ENCODE data around the gene CDH8.

The CDH8 gene

DNA sequence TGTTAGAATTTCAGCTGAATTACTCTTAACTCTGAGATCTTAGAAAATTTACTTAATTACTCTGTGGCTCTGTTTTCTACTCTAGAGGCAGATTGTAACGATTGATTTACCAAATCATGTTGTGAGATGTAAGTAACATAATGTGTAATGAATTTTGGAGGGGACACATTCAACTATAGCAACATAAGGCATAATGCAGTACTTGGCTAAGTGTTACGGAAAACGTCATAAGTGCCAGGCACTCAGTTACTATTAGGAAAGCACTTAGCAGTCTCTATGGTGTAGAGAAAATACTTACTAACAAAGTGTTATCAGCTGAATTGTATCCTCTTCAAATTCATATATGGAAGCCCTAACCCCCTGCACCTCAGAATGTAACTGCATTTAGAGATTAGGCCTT is 40.6 kb upstream of the CDH8 start:
- Histone ChIP-seq H3K9me2 (replicated peaks; ENCODE audit: insufficient read depth, low read length) (no peaks in the 10 kb centered on the region), H3K36me3 (replicated peaks; ENCODE audit: insufficient read depth, low read length) (no peaks in the 10 kb centered on the region), H3K4me2 (ENCODE audit: low read depth, low read length) (no peak overlapping the region), H3K9me3 (replicated peaks; ENCODE audit: insufficient read depth, low read length) (no peaks in the 10 kb centered on the region), H3K79me2 (ENCODE audit: low read length) (no peaks in the 10 kb centered on the region), H2AFZ (ENCODE audit: low read length) (no peak overlapping the region), H3K27ac (ENCODE audit: low read length) (no peak overlapping the region), H3F3A (ENCODE audit: insufficient read depth, low read length) (no peaks in the 10 kb centered on the region), H3K9ac (ENCODE audit: low read length) (no peak overlapping the region), H3K4me3 (ENCODE audit: low read length) (no peak overlapping the region), H4K20me1 (ENCODE audit: insufficient read depth, low read length) (no peaks in the 10 kb centered on the region), H3K27me3 (replicated peaks; ENCODE audit: insufficient read depth, low read length) (no peaks in the 10 kb centered on the region), H3K4me1 (ENCODE audit: low read length) (no peaks in the 10 kb centered on the region)
- TF ChIP-seq EZH2phosphoT487 (IDR thresholded peaks at IDR 0.05; ENCODE audit: low read length) (no peak), CTCF (IDR thresholded peaks at IDR 0.05; ENCODE audit: low read length) (no peak)
- no peak for DNase-seq

DNA sequence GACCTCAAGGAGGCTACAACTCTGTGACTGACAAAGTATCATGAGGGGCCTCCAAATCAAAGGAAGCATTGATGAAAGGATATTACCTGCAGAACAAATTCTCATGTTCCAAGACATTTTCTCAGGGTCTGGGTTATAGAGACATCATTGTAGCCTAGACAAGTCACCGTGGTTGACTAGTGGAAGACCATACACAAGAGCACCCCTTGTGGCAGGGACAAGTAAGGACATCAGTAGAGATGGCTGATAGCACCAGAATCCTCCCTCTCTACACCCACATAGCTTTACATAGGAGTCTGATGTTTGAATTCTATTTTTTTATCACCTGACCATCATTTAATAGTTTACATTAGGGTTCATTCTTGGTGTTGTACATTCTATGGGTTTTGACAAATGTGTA is 32.5 kb upstream of the CDH8 start:
- no peak overlapping the region for H2AFZ ChIP-seq (ENCODE audit: low read length)
- no peak overlapping the region for H3K9ac ChIP-seq (ENCODE audit: low read length)
- no peak overlapping the region for H3K27ac ChIP-seq (ENCODE audit: low read length)
- no peaks in the 10 kb centered on the region for H3K27me3 ChIP-seq (replicated peaks; ENCODE audit: insufficient read depth, low read length)
- no peaks in the 10 kb centered on the region for H3K36me3 ChIP-seq (replicated peaks; ENCODE audit: insufficient read depth, low read length)
- H4K20me1 ChIP-seq (ENCODE audit: insufficient read depth, low read length): no peaks in the 10 kb centered on the region
- no peak overlapping the region for H3K4me2 ChIP-seq (ENCODE audit: low read depth, low read length)
- H3K9me3 ChIP-seq (replicated peaks; ENCODE audit: insufficient read depth, low read length): no peaks in the 10 kb centered on the region
- H3K4me3 ChIP-seq (ENCODE audit: low read length): no peak overlapping the region
- peak; percentile 35 for DNase-seq
- H3K9me2 ChIP-seq (replicated peaks; ENCODE audit: insufficient read depth, low read length): no peaks in the 10 kb centered on the region
- no peaks in the 10 kb centered on the region for H3F3A ChIP-seq (ENCODE audit: insufficient read depth, low read length)
- H3K79me2 ChIP-seq (ENCODE audit: low read length): no peaks in the 10 kb centered on the region
- no peaks in the 10 kb centered on the region for H3K4me1 ChIP-seq (ENCODE audit: low read length)
- no peak for TF ChIP-seq EZH2 (optimal IDR thresholded peaks at IDR 0.05; ENCODE audit: low read depth, low read length)
- TF ChIP-seq CTCF (IDR thresholded peaks at IDR 0.05; ENCODE audit: low read length): peak; percentile 44

DNA sequence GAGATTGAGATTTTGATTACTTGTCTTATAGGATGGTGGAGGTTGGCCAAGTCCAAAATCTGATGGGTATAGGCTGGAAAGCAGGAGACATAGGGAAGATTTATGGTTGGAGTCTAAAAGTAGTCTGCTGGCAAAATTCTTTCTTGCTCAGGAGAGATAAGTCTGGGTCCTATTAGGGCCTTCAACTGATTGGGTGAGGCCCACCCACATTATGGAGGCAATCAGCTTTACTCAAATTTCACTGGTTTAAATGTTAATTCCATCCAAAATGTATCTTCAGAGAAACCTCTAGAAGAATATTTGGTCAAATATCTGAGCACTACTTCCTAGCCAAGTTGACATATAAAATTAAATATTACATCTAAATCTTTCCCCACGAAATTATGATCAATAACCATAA is 31.7 kb upstream of the CDH8 start:
- H2AFZ ChIP-seq (ENCODE audit: low read length): no peak overlapping the region
- no peak for DNase-seq

More for the DNA sequence above, 31.7 kb upstream of the CDH8 start:
- Histone ChIP-seq H3K27ac (ENCODE audit: low read length) (no peak overlapping the region), H3K4me1 (ENCODE audit: low read length) (no peaks in the 10 kb centered on the region), H3K4me2 (ENCODE audit: low read depth, low read length) (no peak overlapping the region), H3K79me2 (ENCODE audit: low read length) (no peaks in the 10 kb centered on the region), H3K27me3 (replicated peaks; ENCODE audit: insufficient read depth, low read length) (no peaks in the 10 kb centered on the region), H3K4me3 (ENCODE audit: low read length) (no peak overlapping the region), H3K9ac (ENCODE audit: low read length) (no peak overlapping the region), H3K9me2 (replicated peaks; ENCODE audit: insufficient read depth, low read length) (no peaks in the 10 kb centered on the region), H3K9me3 (replicated peaks; ENCODE audit: insufficient read depth, low read length) (no peaks in the 10 kb centered on the region), H3F3A (ENCODE audit: insufficient read depth, low read length) (no peaks in the 10 kb centered on the region), H4K20me1 (ENCODE audit: insufficient read depth, low read length) (no peaks in the 10 kb centered on the region), H3K36me3 (replicated peaks; ENCODE audit: insufficient read depth, low read length) (no peaks in the 10 kb centered on the region)
- TF ChIP-seq CTCF (IDR thresholded peaks at IDR 0.05; ENCODE audit: low read length): no peak
- no peak for TF ChIP-seq EZH2 (optimal IDR thresholded peaks at IDR 0.05; ENCODE audit: low read depth, low read length)
- TF ChIP-seq EZH2phosphoT487 (IDR thresholded peaks at IDR 0.05; ENCODE audit: low read length): no peak
